Neural cell (in vitro differentiated cells): ENCODE results near the gene ZBTB32. TPM values are rescaled to one million over a fixed set of nuclear protein-coding genes. Genes with fewer than 3 reads are reported as not detected.

Experiments
- H2AFZ ChIP-seq: fragments of 200-600, 300-800 bp; sonication (generic), shearing (Covaris generic); 2 replicates; pipeline ENCODE4 v1.6.0; 2014; ENCODE audit warnings: low read depth, mild to moderate bottlenecking, antibody characterized with exemption, low read length, moderate library complexity
- H3F3A ChIP-seq: fragments of 200-600 bp; shearing (Covaris generic); 2 replicates; pipeline ENCODE4 v1.6.1; 2016; ENCODE audit warnings: mild to moderate bottlenecking, moderate library complexity, mixed read lengths, antibody characterized with exemption, low read length; ENCODE audit not compliant: insufficient read depth, poor library complexity, severe bottlenecking
- H3K27ac ChIP-seq: fragments of 200-600, 300-800 bp; sonication (generic), shearing (Covaris generic); 2 replicates; pipeline ENCODE4 v1.5.1; 2014; ENCODE audit warnings: mild to moderate bottlenecking, low read length, moderate library complexity
- H3K27me3 ChIP-seq: fragments of 300-800, 200-600 bp; sonication (generic), shearing (Covaris generic); 2 replicates; pipeline ENCODE4 v1.6.0; 2014; ENCODE audit warnings: mild to moderate bottlenecking, low read depth, low read length, moderate library complexity; ENCODE audit not compliant: insufficient read depth
- H3K36me3 ChIP-seq: fragments of 300-800, 200-600 bp; sonication (generic), shearing (Covaris generic); 2 replicates; pipeline ENCODE4 v1.5.1; 2014; ENCODE audit warnings: mild to moderate bottlenecking, antibody characterized with exemption, low read length, moderate library complexity; ENCODE audit not compliant: insufficient read depth
- H3K4me2 ChIP-seq: fragments of 300-800, 200-600 bp; sonication (generic), shearing (Covaris generic); 2 replicates; pipeline ENCODE4 v1.6.0; 2014; ENCODE audit warnings: mild to moderate bottlenecking, low read length
- H3K4me3 ChIP-seq: fragments of 300-800, 200-600 bp; sonication (generic), shearing (Covaris generic); 2 replicates; pipeline ENCODE4 v1.5.1; 2014; ENCODE audit warnings: mild to moderate bottlenecking, low read length, moderate library complexity
- H3K79me2 ChIP-seq: fragments of 200-600 bp; shearing (Covaris generic); replicated peaks from 2 replicates; pipeline ENCODE4 v1.6.0; 2014; ENCODE audit warnings: mild to moderate bottlenecking, low read length, moderate library complexity; ENCODE audit not compliant: insufficient read depth
- H3K9ac ChIP-seq: fragments of 300-800, 200-600 bp; sonication (generic), shearing (Covaris generic); 2 replicates; pipeline ENCODE4 v1.6.1; 2016; ENCODE audit warnings: mild to moderate bottlenecking, low read length, mixed read lengths
- H3K9me2 ChIP-seq: fragments of 200-600 bp; shearing (Covaris generic); 2 replicates; pipeline ENCODE4 v1.6.1; 2016; ENCODE audit warnings: mild to moderate bottlenecking, low read length, mixed read lengths; ENCODE audit not compliant: insufficient read depth
- H3K9me3 ChIP-seq: fragments of 200-600, 300-800 bp; sonication (generic), shearing (Covaris generic); 2 replicates; pipeline ENCODE4 v1.6.1; 2016; ENCODE audit warnings: mild to moderate bottlenecking, mixed run types, low read length, moderate library complexity, mixed read lengths
- H4K20me1 ChIP-seq: fragments of 200-600 bp; shearing (Covaris generic); 2 replicates; pipeline ENCODE4 v1.6.1; 2016; ENCODE audit warnings: mild to moderate bottlenecking, mixed run types; ENCODE audit not compliant: insufficient read depth
- EP300 ChIP-seq: fragments of 450-650 bp; conservative IDR thresholded peaks from 2 replicates; pipeline ENCODE4 v1.6.1; 2014; ENCODE audit warnings: antibody characterized with exemption, mild to moderate bottlenecking, moderate library complexity; ENCODE audit not compliant: poor library complexity, severe bottlenecking
- EZH2 ChIP-seq: fragments of 200-600, 300-800 bp; shearing (Covaris generic), sonication (generic); IDR thresholded peaks from 2 replicates; pipeline ENCODE4 v1.6.1; 2014; ENCODE audit warnings: antibody characterized with exemption, low read length, borderline replicate concordance, mild to moderate bottlenecking; ENCODE audit not compliant: insufficient read depth, poor library complexity, severe bottlenecking
- MXI1 ChIP-seq: fragments of 450-650 bp; conservative IDR thresholded peaks from 2 replicates; pipeline ENCODE4 v1.6.1; 2014; ENCODE audit warnings: antibody characterized with exemption, mild to moderate bottlenecking; ENCODE audit not compliant: poor library complexity, severe bottlenecking
- POLR2AphosphoS5 ChIP-seq: IDR thresholded peaks from 2 replicates; pipeline ENCODE4 v1.6.1; 2012
- RAD21 ChIP-seq: fragments of 450-650 bp; conservative IDR thresholded peaks from 2 replicates; pipeline ENCODE4 v1.6.1; 2014; ENCODE audit warnings: antibody characterized with exemption, mild to moderate bottlenecking, moderate library complexity
- REST ChIP-seq: IDR thresholded peaks from 2 replicates; pipeline ENCODE4 v1.6.1; 2012; ENCODE audit warnings: borderline replicate concordance
- SMC3 ChIP-seq: fragments of 450-650 bp; conservative IDR thresholded peaks from 2 replicates; pipeline ENCODE4 v1.6.1; 2014; ENCODE audit warnings: antibody characterized with exemption, mild to moderate bottlenecking, moderate library complexity; ENCODE audit not compliant: poor library complexity
- TAF1 ChIP-seq: IDR thresholded peaks from 2 replicates; pipeline ENCODE4 v1.6.1; 2012; ENCODE audit warnings: low read depth
- polyA plus RNA-seq: library from polyadenylated mRNA; depleted of rRNA; stranded (reverse); fragments of >200 nt; gene quantifications from 2 replicates; pipeline ENCODE4 v1.2.3, GENCODE V29; 2014
- TF ChIP-seq, protein P1 (sequence below): fragments of 450-650 bp; IDR thresholded peaks from 2 replicates; pipeline ENCODE4 v1.5.1; 2014; ENCODE audit warnings: antibody characterized with exemption, mild to moderate bottlenecking, moderate library complexity; ENCODE audit not compliant: poor library complexity, severe bottlenecking

The ZBTB32 gene
- polyA plus RNA-seq, 1 donor from 2014 or later = not detected

GRCh38 chr19:35720163-35720524, 15.8 kb downstream of the ZBTB32 start:
- H3K9ac ChIP-seq = no peak overlapping the region
- H4K20me1 ChIP-seq = no peaks in the 10 kb centered on the region
- no peaks in the 10 kb centered on the region for H3K9me3 ChIP-seq
- no peaks in the 10 kb centered on the region for H3K36me3 ChIP-seq
- no peaks in the 10 kb centered on the region for H3K27me3 ChIP-seq
- H2AFZ ChIP-seq = no peak overlapping the region
- H3K79me2 ChIP-seq = peaks cover 22% of the 10 kb centered on the region
- no peak for TF ChIP-seq SMC3
- H3F3A ChIP-seq = no peaks in the 10 kb centered on the region
- no peak overlapping the region for H3K27ac ChIP-seq
- no peaks in the 10 kb centered on the region for H3K9me2 ChIP-seq
- H3K4me3 ChIP-seq = no peak overlapping the region
- H3K4me2 ChIP-seq = no peak overlapping the region

- H3K27me3 ChIP-seq = no peaks in the 10 kb centered on the region
- no peaks in the 10 kb centered on the region for H3K9me2 ChIP-seq
- no peaks in the 10 kb centered on the region for H3K9me3 ChIP-seq
- no peak overlapping the region for H3K4me3 ChIP-seq
- TF ChIP-seq POLR2AphosphoS5 (no peak), SMC3 (no peak), RAD21 (no peak), TAF1 (no peak), MXI1 (no peak), EZH2 (no peak), REST (no peak), EP300 (no peak)
- TF ChIP-seq, protein P1, sequence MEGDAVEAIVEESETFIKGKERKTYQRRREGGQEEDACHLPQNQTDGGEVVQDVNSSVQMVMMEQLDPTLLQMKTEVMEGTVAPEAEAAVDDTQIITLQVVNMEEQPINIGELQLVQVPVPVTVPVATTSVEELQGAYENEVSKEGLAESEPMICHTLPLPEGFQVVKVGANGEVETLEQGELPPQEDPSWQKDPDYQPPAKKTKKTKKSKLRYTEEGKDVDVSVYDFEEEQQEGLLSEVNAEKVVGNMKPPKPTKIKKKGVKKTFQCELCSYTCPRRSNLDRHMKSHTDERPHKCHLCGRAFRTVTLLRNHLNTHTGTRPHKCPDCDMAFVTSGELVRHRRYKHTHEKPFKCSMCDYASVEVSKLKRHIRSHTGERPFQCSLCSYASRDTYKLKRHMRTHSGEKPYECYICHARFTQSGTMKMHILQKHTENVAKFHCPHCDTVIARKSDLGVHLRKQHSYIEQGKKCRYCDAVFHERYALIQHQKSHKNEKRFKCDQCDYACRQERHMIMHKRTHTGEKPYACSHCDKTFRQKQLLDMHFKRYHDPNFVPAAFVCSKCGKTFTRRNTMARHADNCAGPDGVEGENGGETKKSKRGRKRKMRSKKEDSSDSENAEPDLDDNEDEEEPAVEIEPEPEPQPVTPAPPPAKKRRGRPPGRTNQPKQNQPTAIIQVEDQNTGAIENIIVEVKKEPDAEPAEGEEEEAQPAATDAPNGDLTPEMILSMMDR = no peak
- peaks cover 22% of the 10 kb centered on the region for H3K79me2 ChIP-seq
- H3K27ac ChIP-seq = no peak overlapping the region
- H3F3A ChIP-seq = no peaks in the 10 kb centered on the region
- no peak overlapping the region for H3K4me2 ChIP-seq
- no peak overlapping the region for H2AFZ ChIP-seq
- H3K36me3 ChIP-seq = no peaks in the 10 kb centered on the region
- H4K20me1 ChIP-seq = no peaks in the 10 kb centered on the region
- no peak overlapping the region for H3K9ac ChIP-seq
Observed at GRCh38 chr19:35720648-35721047, 16.3 kb downstream of the ZBTB32 start.

- Histone ChIP-seq H3K27ac (no peak overlapping the region), H3F3A (no peaks in the 10 kb centered on the region), H4K20me1 (no peaks in the 10 kb centered on the region), H3K4me3 (no peak overlapping the region), H3K9me3 (no peaks in the 10 kb centered on the region), H3K4me2 (no peak overlapping the region), H3K36me3 (no peaks in the 10 kb centered on the region), H3K9me2 (no peaks in the 10 kb centered on the region), H3K9ac (no peak overlapping the region), H3K27me3 (no peaks in the 10 kb centered on the region), H3K79me2 (peaks cover 22% of the 10 kb centered on the region), H2AFZ (no peak overlapping the region)
- TF ChIP-seq REST = no peak
- TF ChIP-seq POLR2AphosphoS5 = no peak
- no peak for TF ChIP-seq EP300
- TF ChIP-seq EZH2 = no peak
- no peak for TF ChIP-seq TAF1
- no peak for TF ChIP-seq RAD21
- TF ChIP-seq, protein P1 = no peak
- TF ChIP-seq SMC3 = no peak
- no peak for TF ChIP-seq MXI1
Observed at GRCh38 chr19:35721374-35721773, 17.0 kb downstream of the ZBTB32 start.
